GM21576 (cell line): Measurements from ENCODE around the gene USP10.

Experiments
- ATAC-seq: cut with Tn5 transposase; IDR thresholded peaks from one replicate; pipeline ENCODE4 v1.9.1; 2021; ENCODE audit warnings: mild to moderate bottlenecking, moderate library complexity; ENCODE audit not compliant: unreplicated experiment

The USP10 gene

DNA sequence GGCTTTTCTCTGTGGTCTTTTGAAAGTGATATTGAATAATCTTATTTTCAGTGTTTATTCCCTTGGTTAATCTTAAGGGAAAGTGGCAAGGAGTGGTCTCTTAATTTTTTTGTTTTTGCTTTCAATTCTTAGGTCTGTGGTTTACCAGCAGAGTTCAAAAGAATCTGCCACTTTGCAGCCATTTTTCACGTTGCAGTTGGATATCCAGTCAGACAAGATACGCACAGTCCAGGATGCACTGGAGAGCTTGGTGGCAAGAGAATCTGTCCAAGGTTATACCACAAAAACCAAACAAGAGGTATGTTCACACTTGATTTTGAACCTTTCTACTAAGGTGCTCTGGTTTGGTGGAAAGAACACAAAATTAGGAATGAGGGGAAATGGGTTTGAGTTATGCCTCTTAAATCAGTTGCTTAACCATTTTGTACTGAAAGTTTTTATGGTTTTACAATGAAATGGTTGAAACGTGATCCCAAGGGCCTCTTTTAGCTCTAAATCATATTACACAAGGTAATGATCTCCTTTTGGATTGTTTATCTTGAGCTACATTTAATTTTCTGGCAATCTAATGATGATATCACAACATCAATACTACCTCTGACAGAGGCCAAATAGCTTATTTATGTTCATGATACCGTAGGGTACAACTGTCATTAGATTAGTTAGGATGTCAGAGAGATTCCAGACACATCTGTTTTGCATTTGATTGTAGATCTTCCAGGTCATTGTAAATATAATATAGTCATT, 68.4 kb downstream of the USP10 start:
- ATAC-seq: no peak

- no peak for ATAC-seq
Measured at GRCh38 chr16:84768808-84769197, 69.0 kb downstream of the USP10 start.

- ATAC-seq: no peak
Measured at GRCh38 chr16:84769416-84769815, 69.6 kb downstream of the USP10 start.

- no peak for ATAC-seq
Measured at GRCh38 chr16:84773312-84773711, 73.5 kb downstream of the USP10 start.

GRCh38 chr16:84774810-84775209, 75.0 kb downstream of the USP10 start:
- ATAC-seq: no peak

- ATAC-seq: no peak
Measured at GRCh38 chr16:84775262-84775810, 75.5 kb downstream of the USP10 start.

- no peak for ATAC-seq
Measured at GRCh38 chr16:84777435-84777834, 77.6 kb downstream of the USP10 start.

- no peak for ATAC-seq
Measured at GRCh38 chr16:84778720-84779119, 78.9 kb downstream of the USP10 start.

GRCh38 chr16:84780063-84780462, 80.3 kb downstream of the USP10 start:
- ATAC-seq: no peak

DNA sequence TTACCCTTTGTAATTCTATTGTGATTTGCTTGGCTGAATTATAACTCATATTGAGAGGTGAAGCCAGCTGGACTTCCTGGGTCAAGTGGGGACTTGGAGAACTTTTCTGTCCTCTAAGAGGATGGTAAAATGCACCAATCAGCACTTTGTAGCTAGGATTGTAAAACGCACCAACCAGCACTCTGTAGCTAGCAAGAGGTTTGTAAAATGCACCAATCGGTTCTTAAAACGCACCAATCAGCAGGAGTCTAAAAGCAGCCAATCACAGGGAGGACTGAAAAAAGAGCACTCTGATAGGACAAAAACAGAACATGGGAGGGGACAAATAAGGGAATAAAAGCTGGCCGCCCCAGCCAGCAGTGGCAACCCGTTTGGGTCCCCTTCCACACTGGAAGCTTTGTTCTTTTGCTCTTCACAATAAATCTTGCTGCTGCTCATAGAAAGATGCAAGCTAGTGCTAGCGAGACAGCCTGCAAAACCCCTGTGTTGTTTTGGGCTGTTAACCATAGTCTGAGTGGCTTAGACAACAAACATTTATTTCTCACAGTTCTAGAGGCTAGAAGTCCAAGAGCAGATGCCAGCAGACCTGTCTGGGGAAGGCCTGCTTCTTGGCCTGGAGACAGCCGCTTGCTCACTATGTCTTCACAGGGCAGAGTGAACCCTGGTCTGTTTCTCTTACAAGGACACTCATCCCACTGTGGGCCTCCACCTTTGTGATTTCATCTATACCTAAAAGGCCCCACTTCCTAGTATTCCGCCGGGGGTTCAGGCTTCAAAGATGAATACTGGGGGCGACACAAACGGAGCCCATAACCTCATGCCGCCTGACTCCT, 81.0 kb downstream of the USP10 start:
- no peak for ATAC-seq

- no peak for ATAC-seq
Measured at GRCh38 chr16:84782846-84783245, 83.0 kb downstream of the USP10 start.

- no peak for ATAC-seq
Measured at GRCh38 chr16:84785843-84786581, 86.2 kb downstream of the USP10 start.

- ATAC-seq: no peak
Measured at GRCh38 chr16:84786605-84787262, 86.9 kb downstream of the USP10 start.

- no peak for ATAC-seq
Measured at GRCh38 chr16:84787263-84787622, 87.4 kb downstream of the USP10 start.

DNA sequence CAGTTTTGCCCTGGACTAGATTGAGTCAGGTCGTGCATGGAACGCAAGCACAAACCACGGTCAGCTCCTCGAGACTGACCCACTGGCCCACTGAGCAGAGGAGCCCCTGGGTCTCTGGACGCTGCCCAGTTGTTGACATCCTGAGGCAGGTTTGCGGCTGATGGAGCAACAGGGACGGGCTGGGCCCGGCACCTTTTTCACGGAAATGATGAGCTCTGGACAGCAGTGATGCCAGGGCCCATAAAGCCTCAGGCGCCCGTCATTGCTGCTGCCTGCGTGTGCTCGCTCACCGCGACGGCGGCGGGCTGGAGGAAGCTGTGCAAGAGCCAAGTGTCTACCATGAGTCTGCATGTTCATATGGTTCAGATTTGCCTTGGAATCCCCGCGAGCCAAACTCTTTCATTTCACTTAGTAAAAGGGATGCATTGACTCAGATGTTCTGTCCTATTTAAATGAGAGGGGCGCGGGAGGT, 89.2 kb downstream of the USP10 start:
- no peak for ATAC-seq

GRCh38 chr16:84789431-84789830, 89.6 kb downstream of the USP10 start:
- no peak for ATAC-seq

GRCh38 chr16:84790301-84790700, 90.5 kb downstream of the USP10 start:
- ATAC-seq: no peak

DNA sequence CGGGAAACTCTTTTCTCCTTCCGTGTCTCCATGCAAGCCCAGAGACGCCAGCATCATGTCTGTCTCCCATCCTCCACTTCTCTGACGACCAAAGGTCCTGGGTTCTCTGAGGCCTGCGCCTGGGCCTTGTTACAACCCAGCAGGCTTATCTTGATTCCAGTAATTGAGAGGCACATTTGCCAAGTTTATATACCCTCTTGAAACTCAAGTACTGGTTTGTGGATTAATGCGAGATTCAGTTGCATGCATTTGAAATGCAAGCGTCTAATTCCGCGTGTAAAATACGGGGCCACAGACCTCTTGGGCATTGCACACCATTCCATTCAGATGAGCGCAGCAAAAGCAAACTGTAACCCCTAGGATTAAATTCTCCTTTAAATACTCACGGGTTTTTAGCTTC, 91.3 kb downstream of the USP10 start:
- no peak for ATAC-seq

- no peak for ATAC-seq
Measured at GRCh38 chr16:84791501-84791900, 91.7 kb downstream of the USP10 start.

DNA sequence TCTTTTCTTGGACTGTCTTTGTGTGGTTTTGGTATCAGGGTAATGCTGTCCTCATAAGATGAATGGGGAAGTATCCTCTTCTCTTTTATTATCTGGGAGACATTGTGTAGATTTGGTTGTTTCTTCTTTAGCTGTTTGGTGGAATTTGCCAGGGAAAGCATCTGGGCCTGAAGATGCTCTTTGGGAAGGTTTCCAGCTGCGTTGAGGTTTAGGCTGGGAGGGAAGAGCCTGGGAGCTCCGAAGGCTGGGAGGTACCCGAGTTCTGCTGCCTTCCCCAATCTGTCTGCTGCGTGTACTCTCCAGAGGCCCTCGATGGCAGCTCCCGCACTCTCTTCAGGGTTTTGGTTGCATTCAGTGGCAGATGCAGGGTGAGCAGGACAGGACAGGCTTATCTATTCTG, 94.4 kb downstream of the USP10 start:
- ATAC-seq: no peak

DNA sequence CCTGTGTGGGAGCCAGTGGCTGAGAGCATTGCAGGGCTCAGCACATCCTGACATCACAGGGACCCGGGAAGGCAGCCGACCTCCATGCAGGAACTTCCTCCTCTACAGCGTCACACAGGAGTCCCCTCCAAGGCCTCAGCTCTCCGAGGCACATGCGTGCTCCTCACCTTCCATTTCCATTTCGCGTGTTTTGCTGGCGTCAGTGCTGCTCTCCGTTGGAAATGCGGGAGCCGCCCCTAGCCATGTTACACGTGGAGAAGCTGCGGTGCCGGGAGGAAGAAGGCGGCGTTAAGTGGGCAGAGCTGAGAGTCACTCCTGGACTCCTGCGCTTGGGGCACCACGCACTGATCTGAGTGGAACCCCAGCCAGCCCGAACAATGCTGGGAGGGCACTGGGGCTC, 94.8 kb downstream of the USP10 start:
- no peak for ATAC-seq
